GM21717 (cell line): Measurements from ENCODE around the gene ASPHD1.
"Not testable (repeated sequence)": the region's sequence is repeated elsewhere in the genome, so short reads cannot be mapped to it uniquely, and the experiment has no call there.

ENCODE experiments used
- ATAC-seq: cut with Tn5 transposase; IDR thresholded peaks from one replicate; pipeline ENCODE4 v1.9.1; 2021; ENCODE audit warnings: mild to moderate bottlenecking, moderate library complexity; ENCODE audit not compliant: unreplicated experiment

Gene ASPHD1

DNA sequence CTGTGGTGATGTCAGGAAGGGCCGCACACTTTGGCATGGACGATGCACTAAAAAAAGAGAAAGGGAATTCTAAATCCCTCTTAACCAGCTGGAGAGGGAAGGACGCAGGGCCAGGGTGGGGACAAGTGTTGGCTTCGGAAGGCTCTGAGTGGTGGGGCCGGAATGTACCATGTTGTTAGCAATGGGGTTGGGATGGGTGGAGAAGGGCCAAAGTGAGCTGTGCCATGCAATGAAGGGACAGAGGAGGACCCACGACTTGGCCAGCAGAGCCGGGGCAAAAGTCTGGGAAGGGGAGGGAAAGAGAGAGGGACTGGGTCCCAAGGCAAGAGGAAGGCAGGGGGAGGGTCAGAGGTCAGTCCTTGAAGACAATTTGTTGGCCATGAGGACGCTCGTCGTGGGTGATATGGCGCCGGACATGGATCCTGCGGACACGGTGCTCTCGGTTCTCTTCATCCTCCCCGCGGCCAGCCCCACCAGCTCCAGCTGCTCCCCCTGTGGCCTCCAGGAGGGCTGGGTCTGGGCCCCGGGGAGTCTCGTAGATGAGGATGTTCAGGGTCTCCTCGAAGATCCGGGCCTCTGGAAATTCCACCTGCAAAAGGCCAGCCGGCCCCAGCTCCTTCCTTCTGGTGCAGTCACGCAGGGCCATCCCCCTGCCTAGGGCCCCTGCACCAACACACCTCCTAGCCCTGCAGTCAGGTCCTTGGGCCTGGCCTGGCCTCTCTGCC, 6.4 kb downstream of the ASPHD1 start:
- no peak for ATAC-seq

DNA sequence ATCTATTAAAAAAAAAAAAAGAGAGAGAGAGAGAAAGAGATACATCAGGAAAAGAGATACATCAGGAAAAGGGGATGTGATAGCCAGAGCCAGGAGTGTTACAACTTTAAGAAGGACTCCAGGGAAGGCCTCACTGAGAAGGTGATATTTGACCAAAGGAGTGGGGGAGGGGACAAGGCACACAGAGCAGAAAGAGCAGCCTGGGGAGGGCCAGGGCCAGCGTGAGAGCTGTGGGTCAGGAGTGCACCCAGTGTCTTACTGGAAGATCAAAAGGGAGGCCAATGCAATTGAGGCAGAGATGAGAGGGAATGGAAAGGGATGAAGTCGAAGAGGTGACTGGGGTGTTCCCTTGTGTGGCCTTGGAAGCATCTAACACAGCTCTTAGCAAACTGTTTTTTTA, 7.7 kb downstream of the ASPHD1 start:
- ATAC-seq = no peak

DNA sequence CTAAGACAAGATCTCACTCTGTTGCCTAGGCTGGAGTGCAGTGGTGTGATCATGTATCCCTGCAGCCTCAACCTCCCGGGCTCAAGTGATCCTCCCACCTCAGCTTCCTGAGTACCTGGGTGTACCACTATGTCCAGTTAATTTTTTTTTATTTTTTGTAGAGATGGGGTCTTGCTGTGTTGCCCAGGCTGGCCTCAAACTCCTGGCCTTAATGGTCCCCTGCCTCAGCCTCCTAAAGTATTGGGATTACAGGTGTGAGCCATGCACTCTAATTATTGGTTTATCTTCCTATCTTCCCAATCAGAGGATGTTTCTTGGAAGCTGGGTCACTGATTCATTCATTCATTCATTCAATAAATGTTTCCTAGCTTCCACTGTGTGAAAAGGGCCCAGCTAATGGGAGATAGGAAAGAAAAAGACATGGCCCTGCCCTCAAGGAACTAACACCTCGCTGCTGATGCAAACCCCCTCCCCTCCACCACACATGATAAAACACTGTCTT, 8.5 kb downstream of the ASPHD1 start:
- no peak for ATAC-seq

DNA sequence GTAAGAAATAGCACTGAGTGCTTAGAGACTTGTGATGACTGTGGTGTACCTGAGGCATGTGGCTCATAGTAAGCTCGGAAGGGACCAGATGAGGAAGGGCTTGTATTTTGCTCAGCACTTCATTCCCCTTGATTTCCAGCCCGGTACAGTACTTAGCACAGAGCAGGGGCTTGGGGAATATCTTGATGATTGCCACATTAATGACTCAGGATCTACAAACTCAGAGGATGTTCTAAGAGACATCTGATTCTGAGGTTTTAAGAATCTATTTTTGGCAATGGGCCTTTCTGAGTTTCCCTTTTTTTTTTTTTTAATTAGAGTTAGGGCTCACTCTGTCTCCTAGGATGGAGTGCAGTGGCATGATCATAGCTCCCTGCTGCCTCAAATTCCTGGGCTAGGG, 9.1 kb downstream of the ASPHD1 start:
- ATAC-seq = no peak

DNA sequence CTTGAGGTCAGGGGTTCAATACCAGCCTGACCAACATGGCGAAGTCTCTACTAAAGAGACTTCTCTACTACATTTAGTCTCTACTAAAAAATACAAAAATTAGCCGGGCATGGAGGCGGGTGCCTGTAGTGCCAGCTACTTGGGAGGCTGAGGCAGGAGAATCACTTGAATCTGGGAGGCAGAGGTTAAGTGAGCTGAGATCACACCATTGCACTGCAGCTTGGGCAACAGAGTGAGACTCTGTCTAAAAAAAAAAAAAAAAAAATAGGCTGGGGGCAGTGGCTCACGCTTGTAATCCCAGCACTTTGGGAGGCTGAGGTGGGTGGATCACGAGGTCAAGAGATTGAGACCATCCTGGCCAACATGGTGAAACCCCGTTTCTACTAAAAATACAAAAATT, 9.6 kb downstream of the ASPHD1 start:
- not testable (repeated sequence) for ATAC-seq

DNA sequence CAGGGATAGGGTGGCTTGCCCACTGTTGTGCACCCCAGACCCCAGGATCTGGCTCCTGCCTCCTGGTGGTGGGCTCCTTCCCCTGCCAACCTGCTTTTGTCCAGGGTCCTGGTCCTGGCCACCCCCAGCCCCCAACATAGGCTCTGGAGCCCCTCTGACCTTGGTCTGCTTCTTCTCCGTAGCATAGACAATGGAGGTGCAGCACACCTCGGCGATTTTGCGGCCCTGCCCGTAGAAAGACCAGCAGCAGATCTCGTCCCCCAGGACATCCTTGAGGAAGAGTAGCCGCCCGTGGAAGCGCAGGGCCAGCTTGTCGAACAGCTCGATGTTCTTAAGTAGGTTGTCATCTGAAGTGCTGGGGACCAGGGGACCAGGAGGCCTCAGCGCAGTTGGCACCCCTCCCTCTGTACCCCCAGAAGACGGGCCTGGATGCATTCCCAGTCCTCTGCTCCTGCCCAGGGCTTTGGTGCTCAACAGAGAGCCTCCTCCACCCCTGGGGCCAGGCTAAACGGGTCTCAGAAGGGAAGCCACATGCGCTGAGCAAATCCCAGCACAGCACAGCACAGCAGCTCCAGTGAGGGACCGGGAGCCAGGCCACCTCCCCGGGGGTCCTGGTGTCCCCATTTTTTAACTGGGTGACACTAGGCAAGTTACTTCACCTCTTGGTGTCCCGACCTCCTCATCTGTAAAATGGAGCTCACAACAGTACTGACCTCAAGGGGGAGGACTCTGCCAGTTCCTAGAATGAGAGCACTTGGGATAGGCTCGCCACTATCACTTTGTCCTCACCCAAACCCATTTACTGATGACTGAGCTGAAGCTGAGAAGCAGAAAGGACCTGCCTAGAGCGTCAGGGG, 10.8 kb downstream of the ASPHD1 start:
- ATAC-seq = no peak

DNA sequence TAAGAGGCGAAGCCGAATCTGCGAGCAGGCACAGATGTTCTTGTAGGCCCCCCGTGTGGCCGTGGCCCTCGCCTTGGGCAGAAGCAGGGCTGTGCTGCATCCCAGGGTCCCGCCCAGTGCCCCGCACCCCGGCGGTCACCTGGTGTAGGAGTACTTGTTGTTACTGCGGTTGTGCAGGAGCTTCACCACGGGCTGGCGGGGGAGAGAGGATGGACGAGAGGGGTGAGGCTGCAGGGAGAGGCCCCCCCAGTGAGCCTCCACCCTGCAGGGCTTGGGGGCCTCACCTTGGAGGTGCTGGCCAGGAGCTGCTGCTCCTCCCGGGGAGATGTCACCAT, 11.4 kb downstream of the ASPHD1 start:
- ATAC-seq = no peak

DNA sequence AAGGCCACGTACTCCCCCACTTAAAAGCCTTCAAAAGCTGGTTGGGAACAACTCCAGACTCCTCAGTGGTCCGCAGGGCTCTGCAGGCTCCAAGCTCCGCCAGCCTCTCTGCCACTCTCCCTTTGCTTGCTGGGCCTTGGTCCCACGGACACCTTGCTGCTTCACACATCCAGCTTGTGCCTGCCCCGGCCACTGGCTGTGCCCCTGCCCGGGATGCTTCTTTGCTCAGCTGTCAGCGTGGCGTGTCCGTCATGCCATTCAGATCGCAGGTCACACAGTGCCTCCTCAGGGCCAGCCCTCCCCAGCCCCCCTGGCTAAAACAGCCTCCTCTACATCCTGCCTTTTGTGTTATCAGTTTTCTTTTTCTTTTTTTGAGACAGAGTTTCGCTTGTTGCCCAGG, 11.8 kb downstream of the ASPHD1 start:
- no peak for ATAC-seq

DNA sequence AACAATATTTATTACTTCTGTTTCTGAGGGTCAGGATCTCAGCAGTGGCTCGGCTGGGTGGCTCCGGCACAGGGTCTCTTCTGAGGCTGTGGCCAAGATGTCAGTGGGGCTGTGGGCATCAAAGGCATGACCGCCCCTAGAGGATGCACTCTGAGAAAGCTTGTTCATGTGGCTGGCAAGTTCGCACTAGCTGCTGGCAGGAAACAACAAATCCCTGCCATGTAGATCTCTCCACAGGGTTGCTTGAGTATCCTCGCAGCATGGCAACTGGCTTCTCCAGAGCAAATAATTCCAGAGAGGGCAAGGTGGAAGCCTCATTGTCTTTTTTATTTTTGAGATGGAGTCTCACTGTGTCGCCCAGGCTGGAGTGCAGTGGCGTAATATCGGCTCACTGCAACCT, 13.2 kb downstream of the ASPHD1 start:
- no peak for ATAC-seq

DNA sequence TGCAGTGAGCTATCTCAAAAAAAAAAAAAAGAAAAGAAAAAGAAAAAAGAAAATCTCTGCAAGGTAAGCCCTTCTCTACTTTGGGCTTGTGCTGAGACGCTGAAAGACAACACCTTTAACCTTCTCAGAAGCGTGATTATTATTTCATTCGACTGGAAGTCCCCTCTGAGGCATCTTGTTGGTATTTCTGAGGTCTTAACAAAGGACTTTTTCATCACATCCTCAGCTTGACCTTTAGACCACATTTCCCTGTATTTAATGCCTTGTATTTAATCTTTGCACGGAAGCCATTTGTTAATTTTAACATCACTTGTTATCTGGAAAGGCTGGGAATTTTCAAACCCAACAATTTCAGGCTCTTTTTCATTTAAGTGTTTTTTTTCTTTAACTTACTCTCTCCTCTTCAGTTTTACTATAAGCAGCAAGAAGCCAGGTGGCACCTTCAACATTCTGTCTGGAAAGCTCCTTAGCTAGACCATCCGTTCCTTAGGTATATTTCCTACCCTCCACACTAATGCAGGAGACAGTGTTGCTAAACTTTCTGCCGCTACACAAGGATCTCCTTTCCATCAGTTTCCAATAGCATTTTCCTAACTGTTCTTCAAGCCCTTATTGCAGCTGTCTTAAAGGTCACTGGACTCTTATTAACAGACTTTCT, 15.4 kb downstream of the ASPHD1 start:
- ATAC-seq = no peak

DNA sequence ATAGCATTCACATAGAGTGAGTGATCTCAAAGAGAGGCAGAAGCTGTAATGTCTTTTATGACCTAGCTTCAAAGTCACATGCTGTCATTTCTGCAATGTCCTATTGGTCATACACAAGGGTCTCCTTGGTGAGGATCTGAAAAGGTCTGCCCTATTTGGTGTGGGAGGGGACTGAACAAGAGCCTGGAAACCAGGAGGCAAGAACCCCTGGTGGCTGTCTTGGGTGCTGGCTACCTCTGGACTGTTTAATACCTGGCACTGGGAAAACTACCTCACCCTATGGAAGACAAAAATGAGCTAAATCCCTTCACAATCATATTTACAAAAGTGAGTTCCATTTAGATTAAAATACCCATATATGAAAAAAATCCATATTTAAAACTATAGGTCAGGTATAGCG, 16.7 kb downstream of the ASPHD1 start:
- no peak for ATAC-seq

DNA sequence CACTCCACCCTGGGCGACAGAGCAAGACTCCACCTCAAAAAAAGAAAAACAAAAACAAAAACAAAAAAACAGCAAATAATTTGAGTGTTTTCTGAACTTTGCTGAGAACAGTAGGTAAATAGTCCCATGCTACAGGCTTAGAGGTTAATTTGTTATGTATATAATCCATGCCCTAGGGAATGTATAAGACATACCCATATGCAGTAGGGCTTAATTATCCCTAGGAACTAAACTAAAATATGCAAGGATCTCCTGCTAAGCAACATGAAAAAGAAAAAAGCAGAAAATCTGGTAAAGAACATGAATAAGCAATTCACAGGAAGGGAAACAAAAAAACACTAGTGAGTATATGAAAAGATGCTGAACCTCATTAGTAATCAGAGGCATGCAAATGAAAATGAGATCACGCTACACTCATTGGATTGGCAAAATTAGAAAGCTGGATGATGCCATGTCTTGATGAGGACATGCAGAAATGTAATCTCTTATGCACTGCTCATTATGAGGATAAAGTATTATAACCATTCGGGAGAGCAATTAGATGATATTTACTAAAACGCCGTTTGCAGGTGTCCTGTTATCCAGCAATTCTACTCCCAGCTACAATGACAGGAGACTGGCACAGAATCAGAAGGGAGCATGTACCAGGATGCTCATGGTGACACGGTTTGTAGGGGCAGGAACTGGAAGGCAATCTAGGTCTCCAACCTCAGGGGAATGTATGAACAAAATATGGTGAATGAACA, 20.2 kb downstream of the ASPHD1 start:
- no peak for ATAC-seq

DNA sequence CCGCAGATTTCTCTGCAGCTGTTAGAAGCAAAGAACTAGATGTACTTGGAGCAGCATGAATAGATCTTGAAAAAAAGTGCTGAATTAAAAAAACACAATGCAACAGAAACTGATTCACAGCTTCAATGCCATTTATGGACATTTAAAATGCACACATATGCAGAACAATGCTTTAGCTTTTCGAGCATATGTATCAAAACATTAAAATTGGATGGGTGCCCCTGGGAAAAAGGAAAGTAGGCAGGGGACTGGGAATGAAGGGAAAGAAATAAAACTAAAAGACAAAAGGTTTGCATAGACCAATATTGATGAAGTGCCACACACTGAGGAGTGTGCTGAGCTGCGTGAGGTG, 20.7 kb downstream of the ASPHD1 start:
- ATAC-seq = no peak

DNA sequence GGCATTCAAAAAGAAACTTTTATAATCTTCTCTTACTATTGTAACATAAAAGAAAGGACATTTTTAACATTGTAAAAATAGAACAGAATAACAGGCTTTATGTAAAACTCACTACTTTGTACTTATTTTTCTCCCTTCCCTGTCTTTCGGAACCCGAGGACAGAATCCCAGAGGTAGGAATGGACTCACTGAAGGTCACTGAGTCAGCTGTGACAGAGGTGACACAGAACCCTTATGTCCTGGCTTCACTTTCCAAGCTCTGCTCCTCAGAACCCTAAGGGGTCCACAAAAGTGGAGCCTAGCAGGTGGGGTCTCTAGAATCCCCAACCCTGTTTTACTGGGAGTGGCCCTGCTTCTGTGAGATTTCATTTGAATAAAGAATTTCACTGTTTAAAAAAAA, 22.0 kb downstream of the ASPHD1 start:
- no peak for ATAC-seq

DNA sequence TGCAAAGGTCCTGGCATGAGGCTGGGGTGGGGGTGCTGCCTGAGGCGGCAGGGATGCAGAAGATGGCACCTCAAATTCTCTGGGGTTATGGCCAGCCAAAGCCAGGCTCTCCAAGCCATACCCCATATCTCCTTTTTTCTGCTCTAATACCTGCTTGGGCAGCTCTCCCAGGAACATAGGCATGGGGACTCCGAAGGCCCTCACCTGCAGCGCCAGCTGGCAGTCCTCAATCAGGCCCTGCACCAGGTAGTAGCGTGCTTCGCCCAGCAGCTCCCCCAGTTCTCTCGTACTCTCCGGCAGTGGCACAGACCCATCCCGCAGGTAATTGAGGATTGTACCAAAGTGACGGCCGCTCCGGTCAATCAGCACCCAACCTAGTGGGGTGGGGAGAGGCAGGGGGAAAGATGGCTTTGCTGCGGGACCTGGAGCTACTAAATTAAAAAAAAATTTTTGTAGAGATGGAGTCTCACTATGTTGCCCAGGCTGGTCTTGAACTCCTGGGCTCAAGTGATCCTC, 22.8 kb downstream of the ASPHD1 start:
- no peak for ATAC-seq

DNA sequence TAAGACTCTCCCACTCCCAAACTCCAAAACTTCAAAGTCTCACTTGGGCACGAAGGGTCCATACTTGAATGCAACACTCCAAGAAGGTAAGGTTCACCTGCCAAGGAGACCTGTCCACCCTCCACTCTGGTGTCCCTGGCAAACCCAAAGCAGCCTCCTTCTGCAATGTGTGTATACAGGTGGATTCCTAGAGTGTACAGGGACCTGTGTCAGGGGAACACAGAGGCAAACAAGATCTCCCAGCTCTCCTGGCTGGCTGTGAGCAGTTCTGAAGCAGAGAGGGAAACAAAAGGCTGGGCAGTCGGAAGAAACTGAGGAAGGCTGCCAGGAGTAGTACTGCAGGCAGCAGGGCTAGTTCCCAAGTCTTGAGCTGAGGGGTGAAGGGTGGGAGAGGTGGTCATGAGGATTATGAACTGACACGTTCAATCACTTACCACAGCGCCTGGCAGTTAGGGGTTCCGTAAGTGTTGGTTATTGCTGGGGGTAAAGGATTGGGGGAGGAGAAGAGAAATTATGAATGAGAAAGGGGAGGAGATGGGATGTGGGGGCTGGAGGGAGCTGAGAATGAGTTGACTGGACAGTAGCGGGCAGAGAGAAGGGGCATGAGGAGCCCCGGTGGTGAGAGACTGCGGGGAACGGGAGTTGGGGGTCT, 24.9 kb downstream of the ASPHD1 start:
- ATAC-seq = no peak

DNA sequence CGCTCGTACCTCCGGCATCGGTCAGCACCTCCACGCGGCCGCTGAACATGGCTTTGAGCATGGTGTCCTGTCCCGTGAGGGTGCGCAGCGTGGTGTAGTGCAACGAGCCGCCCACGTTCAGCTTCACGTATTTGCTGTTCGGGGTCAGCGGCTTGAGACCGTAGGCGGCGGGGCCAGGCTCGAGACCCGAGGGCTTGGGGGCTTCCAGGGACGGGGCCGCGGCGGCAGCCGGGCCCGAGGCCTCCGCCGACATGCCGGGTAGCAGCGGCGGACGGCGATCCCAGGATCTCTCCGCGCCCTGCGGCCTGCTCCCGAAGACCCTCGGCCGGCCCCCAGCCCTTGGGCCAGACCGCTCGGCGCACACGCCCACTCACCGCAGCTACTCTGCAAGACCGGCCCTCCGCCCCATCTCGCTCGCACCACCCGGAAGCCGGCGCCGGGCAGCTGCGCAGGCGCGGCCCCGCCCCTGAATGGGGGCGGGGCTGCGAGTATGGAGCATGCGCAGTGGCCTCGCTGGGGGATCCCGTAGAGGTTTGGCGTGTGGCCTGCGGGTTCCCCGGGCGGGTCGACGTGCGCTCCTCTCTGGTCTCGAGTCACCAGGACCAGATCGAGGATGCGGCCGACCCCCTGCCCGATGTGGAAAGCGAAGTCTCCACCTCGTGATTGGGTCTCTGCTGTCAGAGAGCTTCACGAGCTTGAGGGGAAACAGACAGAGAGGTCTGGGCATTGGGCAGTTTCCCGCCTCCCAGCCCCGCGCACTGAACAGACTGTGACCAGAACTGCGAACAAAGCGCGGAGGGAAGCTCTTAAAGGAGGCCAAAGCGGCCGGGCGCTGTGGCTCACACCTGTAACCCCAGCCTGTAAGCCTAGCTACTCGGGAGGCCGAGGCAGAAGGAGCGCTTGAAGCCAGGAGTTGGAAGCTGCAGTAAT, 25.8 kb downstream of the ASPHD1 start, which contains the start of gene KCTD13:
KCTD13 (minus strand) TSS at position 446 of the 930 bp plus-strand sequence; CDS start at position 253, 193 bp downstream.
- peak; percentile 78 for ATAC-seq

DNA sequence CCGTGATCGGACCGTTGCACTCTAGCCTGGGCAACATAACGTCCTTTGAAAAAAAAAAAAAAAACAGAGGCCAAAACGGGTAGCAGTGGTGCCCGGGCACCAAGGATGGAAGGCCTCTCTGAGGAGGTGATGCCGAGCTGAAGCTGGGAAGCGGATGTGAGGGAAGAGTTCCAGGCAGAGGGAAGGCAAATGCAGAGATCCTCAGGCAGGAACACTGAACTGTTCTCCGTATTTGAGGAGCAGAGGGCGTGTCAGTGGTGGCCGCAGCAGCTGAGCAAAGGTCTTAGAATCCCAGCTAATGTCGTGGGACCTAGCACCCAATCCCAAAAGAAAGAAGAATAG, 26.4 kb downstream of the ASPHD1 start:
- ATAC-seq = peak; percentile 10
